CD4-positive, alpha-beta memory T cell (primary cell): Measurements from ENCODE around the gene C16orf82. TPM values are rescaled to one million over a fixed set of nuclear protein-coding genes. Genes with fewer than 3 reads are reported as not detected.

Experiments
- CTCF ChIA-PET: fragments of 350-600 bp; sonication (Branson Sonifier 250); formaldehyde crosslinking; loops from one replicate; lab custom pipeline; 2021; ENCODE audit warnings: inconsistent platforms; ENCODE audit not compliant: partially characterized antibody; lab: Charles Lee
- POLR2A ChIA-PET: fragments of 350-600 bp; sonication (Branson Sonifier 250); formaldehyde crosslinking; loops from one replicate; lab custom pipeline; 2021; ENCODE audit not compliant: partially characterized antibody; lab: Charles Lee
- DNase-seq, 5 donors: peaks; one replicate each; pipeline versions ENCODE4 v3.0.0 to v3.0.0-alpha.2; 2020 to 2022; ENCODE audit warnings: mixed read lengths in 1 of 5
- H3K27ac ChIP-seq: one replicate; pipeline ENCODE4 v1.7.0; 2013; ENCODE audit warnings: low read depth, low read length
- H3K27me3 ChIP-seq: 2 replicates; pipeline ENCODE4 v1.7.0; 2013; ENCODE audit warnings: mild to moderate bottlenecking, low read length, moderate library complexity; ENCODE audit not compliant: insufficient read depth
- H3K36me3 ChIP-seq: 2 replicates; pipeline ENCODE4 v1.7.0; 2013; ENCODE audit warnings: mild to moderate bottlenecking, low read length, moderate library complexity; ENCODE audit not compliant: insufficient read depth
- H3K4me1 ChIP-seq: 2 replicates; pipeline ENCODE4 v1.7.0; 2013; ENCODE audit warnings: mild to moderate bottlenecking, low read length, moderate library complexity; ENCODE audit not compliant: insufficient read depth
- H3K4me3 ChIP-seq, 2 donors: one replicate each; pipeline ENCODE4 v1.7.0; 2013; ENCODE audit warnings: low read length in 2 of 2, mild to moderate bottlenecking in 1 of 2
- H3K9me3 ChIP-seq, 2 donors: one replicate each; pipeline ENCODE4 v1.7.0; 2013; ENCODE audit warnings: low read length in 2 of 2, control low read depth in 1 of 2; ENCODE audit not compliant: control insufficient read depth in 1 of 2
- H3K27ac Mint-ChIP-seq, 7 donors: one replicate each; pipeline ENCODE4 v1.8.0; 2020 to 2021; ENCODE audit warnings: mixed read lengths in 7 of 7, mild to moderate bottlenecking in 6 of 7, inconsistent platforms in 3 of 7, moderate library complexity in 3 of 7
- H3K27me3 Mint-ChIP-seq, 2 donors: one replicate each; pipeline ENCODE4 v1.8.0; 2020 to 2021; ENCODE audit warnings: mixed read lengths in 2 of 2
- H3K36me3 Mint-ChIP-seq, 2 donors: one replicate each; pipeline ENCODE4 v1.8.0; 2020 to 2021; ENCODE audit warnings: mixed read lengths in 2 of 2, inconsistent platforms in 1 of 2, mild to moderate bottlenecking in 1 of 2
- H3K4me1 Mint-ChIP-seq, 4 donors: one replicate each; pipeline ENCODE4 v1.8.0; 2020 to 2021; ENCODE audit warnings: mixed read lengths in 4 of 4, mild to moderate bottlenecking in 1 of 4
- H3K4me3 Mint-ChIP-seq, 8 donors: one replicate each; pipeline ENCODE4 v1.8.0; 2020 to 2021; ENCODE audit warnings: mixed read lengths in 8 of 8, mild to moderate bottlenecking in 7 of 8, moderate library complexity in 6 of 8, inconsistent platforms in 3 of 8
- H3K9me3 Mint-ChIP-seq, 8 donors: one replicate each; pipeline ENCODE4 v1.8.0; 2020 to 2021; ENCODE audit warnings: mixed read lengths in 8 of 8, mild to moderate bottlenecking in 5 of 8, inconsistent platforms in 3 of 8, moderate library complexity in 1 of 8
- intact Hi-C: fragments of 100-400 bp; cut with micrococcal nuclease; formaldehyde crosslinking; loops from one replicate; pipeline ENCODE4 v1.15.1; 2023
- polyA plus RNA-seq, 2 donors: library from polyadenylated mRNA; unstranded; fragments of 300-500 nt; fragmentation: Illumina TruSeq; gene quantifications; one replicate each; pipeline ENCODE4 v1.2.3, GENCODE V29; 2021
- total RNA-seq, 2 experiments: library from RNA; stranded (reverse); gene quantifications; one replicate each; pipeline ENCODE4 v1.2.3, GENCODE V29; 2021

C16orf82 gene
- total and polyA plus RNA-seq, 4 experiments from 2014 or later: not detected

GRCh38 chr16:27106305-27106704, 39.6 kb downstream of the C16orf82 start:
- H3K36me3 ChIP-seq: no peaks in the 10 kb centered on the region
- no peak overlapping the region for H3K27ac ChIP-seq
- no peak overlapping the region for H3K4me3 Mint-ChIP-seq
- intact Hi-C loops: no loop called here
- H3K4me3 ChIP-seq: no peak overlapping the region
- no peaks in the 10 kb centered on the region for H3K9me3 Mint-ChIP-seq
- no peaks in the 10 kb centered on the region for H3K9me3 ChIP-seq
- H3K36me3 Mint-ChIP-seq: no peaks in the 10 kb centered on the region
- H3K4me1 Mint-ChIP-seq: peaks cover 0 to 2% (median 0%) of the 10 kb centered on the region in 4 donors
- no peak overlapping the region for H3K27ac Mint-ChIP-seq
- ChIA-PET CTCF (no interaction called here), POLR2A (no interaction called here)
- no peak for DNase-seq
- H3K27me3 Mint-ChIP-seq: peaks cover 3 to 4% of the 10 kb centered on the region in 2 donors
- H3K27me3 ChIP-seq: no peaks in the 10 kb centered on the region
- H3K4me1 ChIP-seq: peaks cover 7% of the 10 kb centered on the region

- Mint-ChIP-seq H3K9me3 (no peaks in the 10 kb centered on the region), H3K4me1 (peaks cover 2 to 9% (median 4%) of the 10 kb centered on the region in 4 donors), H3K36me3 (no peaks in the 10 kb centered on the region), H3K27ac (no peak overlapping the region), H3K27me3 (peaks cover under 1% of the 10 kb centered on the region in 2 donors), H3K4me3 (no peak overlapping the region)
- Histone ChIP-seq H3K4me1 (peaks cover 7% of the 10 kb centered on the region), H3K27ac (no peak overlapping the region), H3K4me3 (no peak overlapping the region), H3K36me3 (no peaks in the 10 kb centered on the region), H3K9me3 (no peaks in the 10 kb centered on the region), H3K27me3 (no peaks in the 10 kb centered on the region)
- ChIA-PET POLR2A (no interaction called here), CTCF (interaction anchor here (0.6 kb wide), 1 partner anchor 599 kb away, joined by 5 read pairs; no protein-coding TSS in a partner anchor)
- intact Hi-C loops: no loop called here
- DNase-seq: no peak
Observed at GRCh38 chr16:27107185-27107592, 40.5 kb downstream of the C16orf82 start.

GRCh38 chr16:27108051-27108770, 41.5 kb downstream of the C16orf82 start:
- H3K27me3 Mint-ChIP-seq: no peaks in the 10 kb centered on the region
- Histone ChIP-seq H3K4me1 (peaks cover 7% of the 10 kb centered on the region), H3K9me3 (no peaks in the 10 kb centered on the region), H3K4me3 (no peak overlapping the region), H3K36me3 (no peaks in the 10 kb centered on the region), H3K27me3 (no peaks in the 10 kb centered on the region), H3K27ac (no peak overlapping the region)
- no peak for DNase-seq
- CTCF ChIA-PET: no interaction called here
- intact Hi-C loops: no loop called here
- H3K4me3 Mint-ChIP-seq: peak overlapping the region in 2 of 8 donors; percentile 10 to 13
- no peaks in the 10 kb centered on the region for H3K9me3 Mint-ChIP-seq
- peaks cover 2 to 11% (median 4%) of the 10 kb centered on the region in 4 donors for H3K4me1 Mint-ChIP-seq
- POLR2A ChIA-PET: no interaction called here
- H3K27ac Mint-ChIP-seq: peak overlapping the region in 2 of 7 donors; percentile 41 to 42
- H3K36me3 Mint-ChIP-seq: no peaks in the 10 kb centered on the region

DNA sequence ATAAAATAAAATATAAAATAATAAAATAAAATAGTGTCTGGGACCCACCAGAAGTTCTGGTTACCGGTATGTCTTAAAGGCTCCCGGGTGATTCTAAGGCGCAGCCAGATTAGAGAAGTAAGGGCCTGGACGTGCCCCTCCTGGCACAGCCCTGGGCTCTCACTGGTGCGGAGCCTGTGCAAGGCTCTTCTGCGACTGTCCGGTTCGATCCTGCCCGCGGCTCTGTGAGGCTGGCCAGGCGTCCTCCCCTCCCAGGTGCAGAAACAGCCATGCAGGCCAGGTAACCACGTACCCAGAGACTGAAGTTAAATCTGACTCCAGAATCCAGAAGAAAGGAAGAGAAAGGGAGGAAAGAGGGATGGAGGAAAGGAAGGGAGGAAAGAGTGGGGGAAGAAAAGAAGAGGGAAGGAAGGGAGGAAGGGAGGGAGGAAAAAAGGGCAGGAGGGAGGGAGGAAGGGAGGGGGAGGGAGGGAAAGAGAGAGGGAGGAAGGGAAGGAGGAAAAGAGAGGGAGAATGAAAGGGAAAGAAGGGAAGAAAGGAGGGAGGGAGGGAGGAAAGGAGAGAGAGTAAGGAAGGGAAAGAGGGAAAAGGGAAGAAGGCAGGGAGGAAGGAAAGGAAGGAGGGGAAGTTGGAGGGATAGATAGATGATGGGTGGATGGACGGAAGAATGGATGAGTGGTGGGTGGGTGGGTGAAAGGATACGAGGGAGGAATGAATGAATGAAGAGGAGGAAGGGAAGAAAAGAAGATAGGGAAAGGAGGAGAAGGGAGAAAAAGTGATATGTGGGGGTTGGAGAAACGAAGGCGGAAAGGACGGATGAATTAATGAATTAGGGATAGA, 42.3 kb downstream of the C16orf82 start:
- ChIA-PET CTCF (interaction anchor here (0.7 to 1.8 kb wide), 8 partner anchors 15 to 1807 kb away, joined by 3 to 5 read pairs (median 4); no protein-coding TSS in a partner anchor), POLR2A (no interaction called here)
- Mint-ChIP-seq H3K27ac (peak overlapping the region in 5 of 7 donors; percentile 37 to 65 (median 55)), H3K27me3 (peaks cover 0 to 1% of the 10 kb centered on the region in 2 donors), H3K9me3 (no peaks in the 10 kb centered on the region), H3K4me3 (peak overlapping the region in 7 of 8 donors; percentile 31 to 79 (median 72)), H3K4me1 (peaks cover 2 to 11% (median 5%) of the 10 kb centered on the region in 4 donors), H3K36me3 (no peaks in the 10 kb centered on the region)
- no peaks in the 10 kb centered on the region for H3K9me3 ChIP-seq
- H3K36me3 ChIP-seq: no peaks in the 10 kb centered on the region
- no peak overlapping the region for H3K4me3 ChIP-seq
- peaks cover 7% of the 10 kb centered on the region for H3K4me1 ChIP-seq
- intact Hi-C loops: no loop called here
- no peak for DNase-seq
- no peak overlapping the region for H3K27ac ChIP-seq
- no peaks in the 10 kb centered on the region for H3K27me3 ChIP-seq

GRCh38 chr16:27109666-27110523, 43.2 kb downstream of the C16orf82 start:
- Histone ChIP-seq H3K4me3 (no peak overlapping the region), H3K27ac (no peak overlapping the region), H3K36me3 (no peaks in the 10 kb centered on the region), H3K4me1 (peaks cover 7% of the 10 kb centered on the region), H3K27me3 (no peaks in the 10 kb centered on the region), H3K9me3 (no peaks in the 10 kb centered on the region)
- Mint-ChIP-seq H3K4me3 (peak overlapping the region in 7 of 8 donors; percentile 31 to 79 (median 72)), H3K9me3 (peaks cover 0 to under 1% (median 0%) of the 10 kb centered on the region in 8 donors), H3K36me3 (no peaks in the 10 kb centered on the region), H3K27me3 (peaks cover under 1 to 1% of the 10 kb centered on the region in 2 donors), H3K27ac (peak overlapping the region in 6 of 7 donors; percentile 9 to 65 (median 54)), H3K4me1 (peaks cover 2 to 11% (median 6%) of the 10 kb centered on the region in 4 donors)
- intact Hi-C loops: loop anchor here (10.0 kb wide), 2 partner anchors 55 to 1875 kb away; no protein-coding TSS in a partner anchor
- ChIA-PET CTCF (interaction anchor here (0.6 to 2.2 kb wide), 21 partner anchors 14 to 1808 kb away, joined by 3 to 7 read pairs (median 4); partner anchors contain the start of gene KDM8), POLR2A (interaction anchor here (0.8 kb wide), 1 partner anchor 64 kb away, joined by 4 read pairs; no protein-coding TSS in a partner anchor)
- DNase-seq: peak; percentile 64 to 78 (median 72)

DNA sequence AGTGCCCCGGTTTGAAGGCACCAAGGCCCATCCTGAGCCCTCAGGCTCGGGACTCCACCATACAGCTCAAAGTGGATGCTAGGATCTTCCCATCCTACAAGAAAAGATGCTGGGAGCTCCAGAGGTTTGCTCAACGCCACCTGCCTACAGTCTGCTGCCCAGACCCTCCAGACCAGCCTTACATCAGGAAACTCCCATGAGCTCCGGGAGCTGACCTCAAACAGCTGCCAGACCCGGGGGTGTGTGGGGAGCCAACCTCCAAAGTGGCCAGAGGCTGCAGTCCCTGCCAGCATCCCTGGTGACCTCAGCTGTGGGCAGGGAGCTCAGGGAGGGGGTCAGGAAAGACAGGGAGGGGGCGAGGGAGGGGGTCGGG, 43.8 kb downstream of the C16orf82 start:
- H3K27ac ChIP-seq: no peak overlapping the region
- no peak for DNase-seq
- ChIA-PET POLR2A (interaction anchor here (0.8 kb wide), 1 partner anchor 63 kb away, joined by 4 read pairs; no protein-coding TSS in a partner anchor), CTCF (interaction anchor here (0.6 to 2.2 kb wide), 19 partner anchors 13 to 1274 kb away, joined by 3 to 7 read pairs (median 4); partner anchors contain the start of gene KDM8)
- intact Hi-C loops: loop anchor here (10.0 kb wide), 2 partner anchors 56 to 1876 kb away; no protein-coding TSS in a partner anchor
- Mint-ChIP-seq H3K36me3 (no peaks in the 10 kb centered on the region), H3K9me3 (peaks cover 0 to 5% (median 0%) of the 10 kb centered on the region in 8 donors), H3K27ac (peak overlapping the region in 1 of 7 donors; percentile 9), H3K4me3 (no peak overlapping the region), H3K4me1 (peaks cover 2 to 11% (median 6%) of the 10 kb centered on the region in 4 donors), H3K27me3 (peaks cover 1 to 4% of the 10 kb centered on the region in 2 donors)
- peaks cover 7% of the 10 kb centered on the region for H3K4me1 ChIP-seq
- H3K9me3 ChIP-seq: no peaks in the 10 kb centered on the region
- H3K4me3 ChIP-seq: no peak overlapping the region
- H3K27me3 ChIP-seq: no peaks in the 10 kb centered on the region
- H3K36me3 ChIP-seq: no peaks in the 10 kb centered on the region
